ENCODE results near the gene MYL6.

GRCh38 chr12:56151672-56152131 is 6.5 kb upstream of the MYL6 start:
- TF ChIP-seq CTCF (IDR thresholded peaks at IDR 0.05; ENCODE audit: extremely low read depth in 1 of 2, insufficient read depth in 1 of 2, low read depth in 1 of 2, low read length in 2 of 2) (peak; percentile 26 to 27), POLR2A (IDR thresholded peaks at IDR 0.05; ENCODE audit: low read depth, low read length) (no peak), POLR2AphosphoS5 (IDR thresholded peaks at IDR 0.05; ENCODE audit: insufficient read depth, low read depth, low read length) (no peak), MYC (IDR thresholded peaks at IDR 0.05; ENCODE audit: low read depth, low read length) (no peak), MAX (IDR thresholded peaks at IDR 0.05; ENCODE audit: insufficient read depth, insufficient read length) (no peak), JUN (IDR thresholded peaks at IDR 0.05; ENCODE audit: borderline replicate concordance, insufficient read depth, insufficient read length, low read depth) (no peak)
